Measurements from ENCODE around the gene TACC3.

Gene TACC3

DNA sequence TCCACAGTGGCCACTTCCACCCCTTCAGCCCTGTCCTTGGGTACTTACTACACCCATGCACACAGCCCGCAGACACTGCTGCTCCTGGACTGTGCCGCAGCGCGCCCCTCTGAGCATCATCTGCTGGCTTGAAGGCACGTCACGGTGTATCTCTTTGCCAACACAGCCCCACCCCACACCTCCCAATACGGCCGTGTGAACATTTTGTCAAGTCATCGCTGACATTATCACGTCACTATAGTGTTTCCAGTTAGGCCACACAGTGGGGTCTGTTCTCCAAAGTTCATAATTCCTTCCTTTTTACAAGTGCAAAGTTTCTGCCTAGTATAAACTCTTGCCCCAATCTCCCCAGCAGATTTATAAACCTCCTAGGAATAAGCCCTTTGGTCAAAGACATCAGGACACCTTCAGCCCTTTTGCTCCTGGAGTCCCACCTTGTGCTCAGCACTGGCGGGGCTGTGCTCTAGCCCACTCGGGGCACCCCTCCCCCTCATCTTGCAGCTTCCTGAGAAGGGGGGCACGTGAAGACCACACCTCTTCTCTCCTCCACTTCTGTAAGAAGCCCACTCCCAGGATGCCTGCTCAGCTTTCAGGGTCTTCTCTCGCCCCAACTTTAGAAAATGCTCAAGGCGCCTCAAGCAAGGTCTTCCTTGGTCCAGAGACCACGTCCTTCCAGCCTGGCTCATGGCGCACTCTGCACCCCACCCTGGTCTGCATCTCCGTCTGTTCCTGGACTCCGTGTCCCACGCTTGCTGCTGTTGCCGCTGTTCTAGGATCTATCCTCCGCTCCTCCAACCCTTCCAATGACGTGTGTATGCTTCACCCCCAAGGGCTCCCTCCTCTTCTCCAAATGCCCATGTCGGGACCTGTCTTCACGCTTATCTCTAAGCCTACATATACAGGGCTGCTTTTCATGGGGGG, 44.5 kb upstream of the TACC3 start:
- no peak overlapping the region for H3K4me3 ChIP-seq (ENCODE audit: low read depth, low read length)
- no peaks in the 10 kb centered on the region for H3K9me3 ChIP-seq
- no peak for DNase-seq
- peaks cover 6% of the 10 kb centered on the region for H3K4me1 ChIP-seq
- TF ChIP-seq, protein P1, sequence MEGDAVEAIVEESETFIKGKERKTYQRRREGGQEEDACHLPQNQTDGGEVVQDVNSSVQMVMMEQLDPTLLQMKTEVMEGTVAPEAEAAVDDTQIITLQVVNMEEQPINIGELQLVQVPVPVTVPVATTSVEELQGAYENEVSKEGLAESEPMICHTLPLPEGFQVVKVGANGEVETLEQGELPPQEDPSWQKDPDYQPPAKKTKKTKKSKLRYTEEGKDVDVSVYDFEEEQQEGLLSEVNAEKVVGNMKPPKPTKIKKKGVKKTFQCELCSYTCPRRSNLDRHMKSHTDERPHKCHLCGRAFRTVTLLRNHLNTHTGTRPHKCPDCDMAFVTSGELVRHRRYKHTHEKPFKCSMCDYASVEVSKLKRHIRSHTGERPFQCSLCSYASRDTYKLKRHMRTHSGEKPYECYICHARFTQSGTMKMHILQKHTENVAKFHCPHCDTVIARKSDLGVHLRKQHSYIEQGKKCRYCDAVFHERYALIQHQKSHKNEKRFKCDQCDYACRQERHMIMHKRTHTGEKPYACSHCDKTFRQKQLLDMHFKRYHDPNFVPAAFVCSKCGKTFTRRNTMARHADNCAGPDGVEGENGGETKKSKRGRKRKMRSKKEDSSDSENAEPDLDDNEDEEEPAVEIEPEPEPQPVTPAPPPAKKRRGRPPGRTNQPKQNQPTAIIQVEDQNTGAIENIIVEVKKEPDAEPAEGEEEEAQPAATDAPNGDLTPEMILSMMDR (IDR thresholded peaks at IDR 0.05; ENCODE audit: low read depth, low read length) = no peak
- no peaks in the 10 kb centered on the region for H3K27me3 ChIP-seq
- H3K36me3 ChIP-seq = no peaks in the 10 kb centered on the region

DNA sequence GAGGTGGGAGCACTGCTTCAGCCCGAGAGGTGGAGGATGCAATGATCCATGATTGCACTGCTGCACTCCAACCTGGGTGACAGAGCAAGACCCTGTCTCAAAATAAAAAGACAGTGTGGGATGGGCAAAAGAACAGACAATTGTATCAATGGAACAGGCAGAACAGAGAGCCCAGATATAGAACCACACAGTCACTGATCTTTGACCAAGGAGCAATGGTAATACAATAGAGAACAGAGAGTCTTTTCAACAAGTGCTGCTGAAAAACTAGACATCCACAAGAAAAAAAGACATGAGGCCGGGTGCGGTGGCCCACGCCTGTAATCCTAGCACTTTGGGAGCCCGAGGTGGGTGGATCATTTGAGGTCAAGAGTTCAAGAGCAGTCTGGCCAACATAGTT, 43.1 kb upstream of the TACC3 start:
- no peak for DNase-seq
- no peaks in the 10 kb centered on the region for H3K36me3 ChIP-seq
- H3K27me3 ChIP-seq = no peaks in the 10 kb centered on the region
- peaks cover 6% of the 10 kb centered on the region for H3K4me1 ChIP-seq
- TF ChIP-seq, protein P1 (IDR thresholded peaks at IDR 0.05; ENCODE audit: low read depth, low read length) = no peak
- H3K4me3 ChIP-seq (ENCODE audit: low read depth, low read length) = no peak overlapping the region
- H3K9me3 ChIP-seq = no peaks in the 10 kb centered on the region

DNA sequence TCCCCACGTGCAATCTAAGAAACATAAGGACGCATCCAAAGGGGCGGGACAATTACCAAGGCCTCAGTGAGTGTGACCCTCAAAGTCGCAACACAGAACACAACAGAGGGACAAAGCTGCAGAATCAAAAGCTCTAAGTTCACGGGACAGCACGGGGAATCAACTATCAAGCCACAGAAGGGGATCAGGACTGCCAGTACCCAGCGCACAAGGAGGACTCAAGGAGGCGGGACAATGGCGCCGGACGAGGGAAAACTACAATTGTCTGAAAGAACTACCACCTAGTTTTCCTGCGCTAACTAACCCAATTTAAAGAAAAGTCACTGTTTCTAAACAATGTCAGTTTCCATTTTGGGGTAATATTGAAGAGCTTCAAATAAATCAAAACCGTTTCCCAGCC, 38.5 kb upstream of the TACC3 start:
- no peaks in the 10 kb centered on the region for H3K36me3 ChIP-seq
- H3K4me3 ChIP-seq (ENCODE audit: low read depth, low read length) = no peak overlapping the region
- DNase-seq = no peak
- TF ChIP-seq, protein P1 (IDR thresholded peaks at IDR 0.05; ENCODE audit: low read depth, low read length) = no peak
- H3K4me1 ChIP-seq = no peaks in the 10 kb centered on the region
- no peaks in the 10 kb centered on the region for H3K9me3 ChIP-seq
- no peaks in the 10 kb centered on the region for H3K27me3 ChIP-seq

DNA sequence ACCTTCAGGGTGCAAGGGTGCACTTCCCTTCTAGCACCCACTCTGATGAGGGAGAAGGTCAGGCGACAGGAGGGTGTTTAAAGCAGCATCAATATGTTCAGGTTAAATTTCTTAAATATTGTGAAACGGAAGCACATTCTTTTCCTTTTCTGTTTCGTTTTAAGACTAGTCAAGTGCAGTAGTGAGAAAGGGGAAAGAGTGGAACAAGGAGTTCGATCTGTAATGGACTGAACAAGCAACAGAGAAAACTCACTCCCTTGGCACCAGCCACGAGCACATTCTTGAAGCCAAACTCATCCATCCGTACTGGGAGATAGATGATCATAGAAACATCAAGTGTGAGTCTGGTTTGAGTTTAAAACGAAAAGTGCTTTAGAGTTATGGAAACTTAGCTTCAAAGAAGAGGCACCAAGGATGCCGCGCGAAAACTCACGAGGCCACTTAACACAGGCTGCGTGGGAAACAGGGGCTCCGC, 38.0 kb upstream of the TACC3 start:
- DNase-seq = no peak
- TF ChIP-seq, protein P1 (IDR thresholded peaks at IDR 0.05; ENCODE audit: low read depth, low read length) = no peak
- Histone ChIP-seq H3K27me3 (no peaks in the 10 kb centered on the region), H3K9me3 (no peaks in the 10 kb centered on the region), H3K4me3 (ENCODE audit: low read depth, low read length) (peak overlapping the region; percentile 51), H3K36me3 (no peaks in the 10 kb centered on the region), H3K4me1 (no peaks in the 10 kb centered on the region)

DNA sequence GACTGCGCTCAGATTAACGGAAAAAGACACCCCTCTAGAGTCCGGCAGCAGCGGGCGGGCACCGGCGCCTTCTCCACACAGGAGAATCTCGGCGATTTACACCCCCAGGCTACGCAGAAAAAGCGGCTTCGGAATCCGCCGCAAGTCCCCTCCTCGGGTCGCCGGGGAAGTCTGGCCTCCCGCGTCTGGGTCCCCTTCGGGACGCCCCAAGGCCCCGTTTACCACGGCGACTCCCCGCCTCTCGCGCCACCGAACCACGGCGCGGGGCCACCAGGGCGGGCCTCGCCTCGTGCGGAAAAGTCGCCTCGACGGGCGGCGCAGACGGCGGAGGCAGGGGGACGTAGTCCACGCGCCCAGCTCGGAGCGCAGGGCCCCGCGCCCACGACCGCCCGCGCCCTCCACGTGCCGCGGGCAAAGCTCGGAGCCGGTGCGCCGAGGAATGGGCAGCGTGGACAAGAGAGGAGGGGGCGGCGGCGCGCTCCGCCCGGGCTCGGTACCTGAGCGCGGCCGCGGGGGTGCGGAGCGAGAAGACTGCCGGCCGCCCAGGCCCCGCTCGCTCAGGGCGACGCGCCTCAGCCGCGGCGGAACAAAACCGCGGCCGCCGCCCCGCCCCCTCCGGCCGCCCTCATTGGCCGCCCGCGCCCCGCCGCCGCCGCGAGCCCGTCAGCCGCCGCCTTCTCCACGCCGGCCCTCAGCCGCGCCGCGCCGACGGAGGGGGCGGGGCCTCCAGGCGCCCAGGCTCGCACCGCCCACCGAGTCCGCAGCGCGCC, 37.4 kb upstream of the TACC3 start, which contains the start of gene FAM53A:
FAM53A (minus strand) TSS at position 578 of the 770 bp plus-strand sequence. CDS start 15,572 bp downstream, outside the sequence.
- H3K36me3 ChIP-seq = no peaks in the 10 kb centered on the region
- TF ChIP-seq, protein P1 (IDR thresholded peaks at IDR 0.05; ENCODE audit: low read depth, low read length) = no peak
- H3K9me3 ChIP-seq = no peaks in the 10 kb centered on the region
- no peaks in the 10 kb centered on the region for H3K4me1 ChIP-seq
- peak within 1 kb of the TSS; percentile 51 for H3K4me3 ChIP-seq (ENCODE audit: low read depth, low read length)
- peak; percentile 93 for DNase-seq
- no peaks in the 10 kb centered on the region for H3K27me3 ChIP-seq

All from BE2C (cell line).